PC-9 (cell line): Measurements from ENCODE around the gene IKZF3. TPM values are rescaled to one million over a fixed set of nuclear protein-coding genes. Genes with fewer than 3 reads are reported as not detected.
"Not testable (repeated sequence)": the region's sequence is repeated elsewhere in the genome, so short reads cannot be mapped to it uniquely, and the experiment has no call there.

Experiments used
- BruUV-seq: library from RNA; stranded (reverse); fragments of 400-500 nt; replicated peaks from 2 replicates; lab custom pipeline; 2021; lab: Mats Ljungman, UMichigan
- CTCF ChIA-PET: fragments of 300-600 bp; sonication (Branson Sonifier 250); formaldehyde crosslinking; loops from one replicate; lab custom pipeline; 2022; ENCODE audit warnings: antibody characterized with exemption; lab: Charles Lee
- POLR2A ChIA-PET: fragments of 300-600 bp; sonication (Branson Sonifier 250); formaldehyde crosslinking; loops from one replicate; lab custom pipeline; 2022; ENCODE audit warnings: antibody characterized with exemption; ENCODE audit not compliant: unreplicated experiment; lab: Charles Lee
- DNase-seq, 2 experiments: peaks; one replicate each; pipeline versions ENCODE4 v3.0.0 to v3.0.0-alpha.2; 2015 to 2022; ENCODE audit warnings: mixed read lengths in 1 of 2
- H2AFZ ChIP-seq: fragments of 200-600 bp; sonication (generic); 2 replicates; pipeline ENCODE4 v1.8.1; 2017; ENCODE audit warnings: antibody characterized with exemption
- H3F3A ChIP-seq: fragments of 200-600 bp; sonication (generic); 2 replicates; pipeline ENCODE4 v1.8.1; 2017; ENCODE audit warnings: antibody characterized with exemption, mild to moderate bottlenecking, low read depth; ENCODE audit not compliant: insufficient read depth
- H3K27ac ChIP-seq: fragments of 200-600 bp; sonication (generic); 2 replicates; pipeline ENCODE4 v1.6.1; 2016; ENCODE audit warnings: mixed run types
- H3K27me3 ChIP-seq: fragments of 200-600 bp; sonication (generic); 2 replicates; pipeline ENCODE4 v1.6.1; 2016; ENCODE audit warnings: low read depth, mixed run types; ENCODE audit not compliant: insufficient read depth
- H3K36me3 ChIP-seq: fragments of 200-600 bp; sonication (generic); 2 replicates; pipeline ENCODE4 v1.6.1; 2016; ENCODE audit warnings: low read depth, mixed run types
- H3K4me1 ChIP-seq: fragments of 200-600 bp; sonication (generic); replicated peaks from 2 replicates; pipeline ENCODE4 v1.6.1; 2016; ENCODE audit warnings: mixed run types; ENCODE audit not compliant: insufficient read depth
- H3K4me2 ChIP-seq: fragments of 200-600 bp; sonication (generic); 2 replicates; pipeline ENCODE4 v1.6.1; 2017; ENCODE audit warnings: mixed run types
- H3K4me3 ChIP-seq: fragments of 200-600 bp; sonication (generic); 2 replicates; pipeline ENCODE4 v1.6.1; 2016; ENCODE audit warnings: mixed run types
- H3K79me2 ChIP-seq: fragments of 200-600 bp; sonication (generic); 2 replicates; pipeline ENCODE4 v1.6.1; 2017; ENCODE audit warnings: low read depth, mixed run types
- H3K9me2 ChIP-seq: fragments of 200-600 bp; sonication (generic); 2 replicates; pipeline ENCODE4 v1.8.1; 2017; ENCODE audit warnings: mild to moderate bottlenecking; ENCODE audit not compliant: insufficient read depth
- H3K9me3 ChIP-seq: fragments of 200-600 bp; sonication (generic); 2 replicates; pipeline ENCODE4 v1.8.1; 2016; ENCODE audit warnings: low read depth; ENCODE audit not compliant: insufficient read depth
- H4K20me1 ChIP-seq: fragments of 200-600 bp; sonication (generic); 2 replicates; pipeline ENCODE4 v1.8.1; 2017; ENCODE audit not compliant: insufficient read depth
- CTCF ChIP-seq: fragments of 200-600 bp; sonication (generic); conservative IDR thresholded peaks from 2 replicates; pipeline ENCODE4 v1.6.1; 2017; ENCODE audit warnings: mixed run types, antibody characterized with exemption, mild to moderate bottlenecking, moderate library complexity
- EZH2 ChIP-seq: fragments of 200-600 bp; sonication (generic); IDR thresholded peaks from 2 replicates; pipeline ENCODE4 v1.8.0; 2017; ENCODE audit warnings: antibody characterized with exemption, low read depth
- intact Hi-C: fragments of 100-400 bp; cut with micrococcal nuclease; formaldehyde crosslinking; loops from one replicate; pipeline ENCODE4 v1.10.0; 2022; ENCODE audit not compliant: unreplicated experiment
- total RNA-seq: library from RNA; stranded (reverse); gene quantifications from 2 replicates; pipeline ENCODE4 v1.2.3, GENCODE V29; 2021

The IKZF3 gene
- total RNA-seq, 1 experiment from 2014 or later: 0.04 TPM

GRCh38 chr17:39765766-39766165, 98.3 kb downstream of the IKZF3 start:
- H3K27me3 ChIP-seq: no peaks in the 10 kb centered on the region
- no peak for DNase-seq
- no peak overlapping the region for H2AFZ ChIP-seq
- H3K4me3 ChIP-seq: no peak overlapping the region
- no peaks in the 10 kb centered on the region; the same call in 1 of the 2 replicates for H3K9me3 ChIP-seq
- CTCF ChIA-PET: no interaction called here
- peaks cover 25% of the 10 kb centered on the region for H3F3A ChIP-seq
- intact Hi-C loops: no loop called here
- H3K9me2 ChIP-seq: no peaks in the 10 kb centered on the region
- no peaks in the 10 kb centered on the region for H3K36me3 ChIP-seq
- TF ChIP-seq EZH2: no peak
- no peak for TF ChIP-seq CTCF
- H3K27ac ChIP-seq: no peak overlapping the region
- peaks cover 17% of the 10 kb centered on the region for H3K4me1 ChIP-seq
- H4K20me1 ChIP-seq: no peaks in the 10 kb centered on the region
- H3K79me2 ChIP-seq: no peaks in the 10 kb centered on the region
- no peak overlapping the region for H3K4me2 ChIP-seq
- POLR2A ChIA-PET: no interaction called here
- no TSS peak for BruUV-seq

- Histone ChIP-seq H4K20me1 (no peaks in the 10 kb centered on the region), H3K4me2 (no peak overlapping the region), H3K9me2 (no peaks in the 10 kb centered on the region), H3K4me1 (peaks cover 11% of the 10 kb centered on the region), H3K9me3 (no peaks in the 10 kb centered on the region; the same call in 1 of the 2 replicates), H3K27ac (no peak overlapping the region), H3K79me2 (no peaks in the 10 kb centered on the region), H3K36me3 (no peaks in the 10 kb centered on the region), H3F3A (peaks cover 19% of the 10 kb centered on the region), H2AFZ (no peak overlapping the region), H3K4me3 (no peak overlapping the region), H3K27me3 (no peaks in the 10 kb centered on the region)
- CTCF ChIA-PET: no interaction called here
- intact Hi-C loops: no loop called here
- no peak for TF ChIP-seq CTCF
- TF ChIP-seq EZH2: no peak
- no TSS peak for BruUV-seq
- no peak for DNase-seq
- POLR2A ChIA-PET: no interaction called here
Measured at GRCh38 chr17:39765175-39765574, 98.9 kb downstream of the IKZF3 start.

GRCh38 chr17:39764171-39764570, 99.9 kb downstream of the IKZF3 start:
- H3K27me3 ChIP-seq, CTCF ChIA-PET, POLR2A ChIA-PET, H3K9me2 ChIP-seq, H3K27ac ChIP-seq, H4K20me1 ChIP-seq, H3K4me1 ChIP-seq, H2AFZ ChIP-seq, BruUV-seq, H3K9me3 ChIP-seq, intact Hi-C loops, H3K36me3 ChIP-seq, H3K79me2 ChIP-seq, DNase-seq, H3K4me2 ChIP-seq, H3K4me3 ChIP-seq: not testable (repeated sequence)
- peaks cover 12% of the 10 kb centered on the region; the same call in 1 of the 2 replicates for H3F3A ChIP-seq
